ENCODE data around the gene CADPS. TPM values are rescaled to one million over a fixed set of nuclear protein-coding genes. Genes with fewer than 3 reads are reported as not detected.

Gene CADPS
- total RNA-seq, 4 donors from 2014 or later: 0.31 to 14.4 (median 5.2) TPM

DNA sequence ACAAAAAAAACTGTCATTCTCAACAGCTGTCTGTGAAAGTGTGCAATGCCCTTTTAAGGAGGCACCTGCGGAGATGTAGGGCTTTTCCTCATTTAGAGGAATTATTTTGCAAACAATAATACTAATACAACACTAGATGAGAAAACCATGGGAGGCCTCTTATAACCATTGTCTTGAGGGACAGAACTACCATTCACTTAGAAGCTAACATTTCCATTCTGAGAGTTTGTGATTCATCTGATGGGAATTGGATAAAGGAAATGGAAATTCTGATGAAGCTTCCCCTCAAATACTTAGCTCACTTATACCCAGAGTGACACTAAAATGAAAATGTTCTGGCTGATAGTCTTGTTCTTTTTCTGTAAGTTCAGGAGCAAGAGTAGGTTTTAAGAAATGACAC lies 147.7 kb downstream of the CADPS start:
- no peaks in the 10 kb centered on the region for H3K36me3 ChIP-seq
- no peaks in the 10 kb centered on the region for H3K27me3 ChIP-seq
- H3K27ac ChIP-seq: no peak overlapping the region
- no peaks in the 10 kb centered on the region for H3K4me1 ChIP-seq
- H3K9me3 ChIP-seq: no peaks in the 10 kb centered on the region
- 89 to 92% methylated on average over 1 of the region's 1 CpG for WGBS, 2 donors (ENCODE audit: low coverage in 1 of 2)
- H3K4me3 ChIP-seq: no peak overlapping the region
- ATAC-seq: no peak
- no peak for TF ChIP-seq EP300 (IDR thresholded peaks at IDR 0.05)
- TF ChIP-seq, protein P1, sequence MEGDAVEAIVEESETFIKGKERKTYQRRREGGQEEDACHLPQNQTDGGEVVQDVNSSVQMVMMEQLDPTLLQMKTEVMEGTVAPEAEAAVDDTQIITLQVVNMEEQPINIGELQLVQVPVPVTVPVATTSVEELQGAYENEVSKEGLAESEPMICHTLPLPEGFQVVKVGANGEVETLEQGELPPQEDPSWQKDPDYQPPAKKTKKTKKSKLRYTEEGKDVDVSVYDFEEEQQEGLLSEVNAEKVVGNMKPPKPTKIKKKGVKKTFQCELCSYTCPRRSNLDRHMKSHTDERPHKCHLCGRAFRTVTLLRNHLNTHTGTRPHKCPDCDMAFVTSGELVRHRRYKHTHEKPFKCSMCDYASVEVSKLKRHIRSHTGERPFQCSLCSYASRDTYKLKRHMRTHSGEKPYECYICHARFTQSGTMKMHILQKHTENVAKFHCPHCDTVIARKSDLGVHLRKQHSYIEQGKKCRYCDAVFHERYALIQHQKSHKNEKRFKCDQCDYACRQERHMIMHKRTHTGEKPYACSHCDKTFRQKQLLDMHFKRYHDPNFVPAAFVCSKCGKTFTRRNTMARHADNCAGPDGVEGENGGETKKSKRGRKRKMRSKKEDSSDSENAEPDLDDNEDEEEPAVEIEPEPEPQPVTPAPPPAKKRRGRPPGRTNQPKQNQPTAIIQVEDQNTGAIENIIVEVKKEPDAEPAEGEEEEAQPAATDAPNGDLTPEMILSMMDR (IDR thresholded peaks at IDR 0.05): no peak

DNA sequence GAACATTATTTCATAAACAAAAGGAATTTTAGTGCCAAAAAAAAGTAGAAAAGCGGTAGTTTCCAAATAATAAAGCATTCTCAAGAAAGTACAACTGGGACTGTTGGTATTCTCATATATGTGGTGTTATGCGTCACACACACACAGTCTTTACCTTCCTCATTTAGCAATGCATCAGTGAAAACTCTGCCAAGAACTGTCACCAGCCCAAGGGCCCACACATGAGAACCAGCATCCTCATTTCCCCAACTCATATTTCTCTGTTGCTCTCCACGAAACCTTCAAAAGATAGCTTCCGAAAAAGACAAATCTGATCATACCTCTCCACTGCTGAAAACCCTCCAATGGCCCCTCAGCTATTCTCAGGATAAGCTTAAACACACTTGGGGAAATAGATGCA lies 150.7 kb downstream of the CADPS start:
- no peak overlapping the region for H3K4me3 ChIP-seq
- H3K4me1 ChIP-seq: no peaks in the 10 kb centered on the region
- peaks cover 8% of the 10 kb centered on the region for H3K27me3 ChIP-seq
- no peak for ATAC-seq
- TF ChIP-seq POLR2A (IDR thresholded peaks at IDR 0.05) (no peak), EP300 (IDR thresholded peaks at IDR 0.05) (no peak)
- 74 to 86% methylated on average over 4 of the region's 4 CpGs for WGBS, 2 donors (ENCODE audit: low coverage in 1 of 2)
- no peak overlapping the region for H3K27ac ChIP-seq
- H3K36me3 ChIP-seq: no peaks in the 10 kb centered on the region
- H3K9me3 ChIP-seq: no peaks in the 10 kb centered on the region

- Histone ChIP-seq H3K27ac (no peak overlapping the region), H3K4me1 (no peaks in the 10 kb centered on the region), H3K4me3 (no peak overlapping the region), H3K36me3 (no peaks in the 10 kb centered on the region), H3K9me3 (no peaks in the 10 kb centered on the region), H3K27me3 (peaks cover 8% of the 10 kb centered on the region)
- no CpG with 5 or more reads among the region's 1 CpG for WGBS, 2 donors (ENCODE audit: low coverage in 1 of 2)
- no peak for ATAC-seq
- no peak for TF ChIP-seq EP300 (IDR thresholded peaks at IDR 0.05)
- no peak for TF ChIP-seq POLR2AphosphoS5 (IDR thresholded peaks at IDR 0.05)
- no peak for TF ChIP-seq POLR2A (IDR thresholded peaks at IDR 0.05)
- TF ChIP-seq, protein P1 (IDR thresholded peaks at IDR 0.05): no peak
Measured at GRCh38 chr3:62723914-62724217, 151.3 kb downstream of the CADPS start.

- H3K27ac ChIP-seq: no peak overlapping the region
- H3K4me3 ChIP-seq: no peak overlapping the region
- WGBS, 2 donors (ENCODE audit: low coverage in 1 of 2): 52 to 75% methylated on average over 6 to 12 of the region's 13 CpGs
- no peaks in the 10 kb centered on the region for H3K36me3 ChIP-seq
- TF ChIP-seq EP300 (IDR thresholded peaks at IDR 0.05): no peak
- TF ChIP-seq POLR2AphosphoS5 (IDR thresholded peaks at IDR 0.05): no peak
- TF ChIP-seq, protein P1 (IDR thresholded peaks at IDR 0.05): no peak
- no peak for TF ChIP-seq POLR2A (IDR thresholded peaks at IDR 0.05)
- no peaks in the 10 kb centered on the region for H3K4me1 ChIP-seq
- peaks cover 8% of the 10 kb centered on the region for H3K27me3 ChIP-seq
- H3K9me3 ChIP-seq: no peaks in the 10 kb centered on the region
- ATAC-seq: no peak
Measured at GRCh38 chr3:62723166-62723913, 151.9 kb downstream of the CADPS start.

GRCh38 chr3:62722344-62722743 lies 152.9 kb downstream of the CADPS start:
- H3K36me3 ChIP-seq: no peaks in the 10 kb centered on the region
- TF ChIP-seq POLR2A (IDR thresholded peaks at IDR 0.05) (no peak), POLR2AphosphoS5 (IDR thresholded peaks at IDR 0.05) (no peak), EP300 (IDR thresholded peaks at IDR 0.05) (no peak)
- TF ChIP-seq, protein P1 (IDR thresholded peaks at IDR 0.05): no peak
- H3K4me1 ChIP-seq: no peaks in the 10 kb centered on the region
- no peak overlapping the region for H3K4me3 ChIP-seq
- H3K27me3 ChIP-seq: peaks cover 8% of the 10 kb centered on the region
- no peak overlapping the region for H3K27ac ChIP-seq
- no peak for ATAC-seq
- H3K9me3 ChIP-seq: no peaks in the 10 kb centered on the region
